Activated B cell treated with CpG ODN at 0.5 μM for 24 hours (primary cell): Measurements from ENCODE around the gene PLEK2. TPM values are rescaled to one million over a fixed set of nuclear protein-coding genes. Genes with fewer than 3 reads are reported as not detected.
"Not testable (repeated sequence)": the region's sequence is repeated elsewhere in the genome, so short reads cannot be mapped to it uniquely, and the experiment has no call there.

Experiments
- ATAC-seq: fragments of 200-7000 bp; cut with Tn5 transposase; one replicate; pipeline ENCODE4 v1.10.0; 2021; ENCODE audit warnings: low read depth, mild to moderate bottlenecking, moderate library complexity
- CTCF ChIA-PET: fragments of 350-600 bp; sonication (Branson Sonifier 250); formaldehyde crosslinking; loops from one replicate; lab custom pipeline; 2021; ENCODE audit warnings: antibody characterized with exemption; lab: Charles Lee
- POLR2A ChIA-PET: fragments of 350-600 bp; sonication (Branson Sonifier 250); formaldehyde crosslinking; loops from one replicate; lab custom pipeline; 2021; ENCODE audit warnings: antibody characterized with exemption; lab: Charles Lee
- DNase-seq: peaks from one replicate; pipeline ENCODE4 v3.0.0; 2022
- H3K27ac Mint-ChIP-seq: one replicate; pipeline ENCODE4 v1.8.0; 2020; ENCODE audit warnings: mixed read lengths
- H3K27me3 Mint-ChIP-seq: one replicate; pipeline ENCODE4 v1.8.0; 2021; ENCODE audit warnings: mixed read lengths
- H3K36me3 Mint-ChIP-seq: one replicate; pipeline ENCODE4 v1.8.0; 2021; ENCODE audit warnings: low read depth, mixed read lengths
- H3K4me1 Mint-ChIP-seq: one replicate; pipeline ENCODE4 v1.8.0; 2021; ENCODE audit warnings: mixed read lengths
- H3K4me3 Mint-ChIP-seq: one replicate; pipeline ENCODE4 v1.8.0; 2020; ENCODE audit warnings: mild to moderate bottlenecking, mixed read lengths
- H3K9me3 Mint-ChIP-seq: one replicate; pipeline ENCODE4 v1.8.0; 2020; ENCODE audit warnings: mixed read lengths
- intact Hi-C: fragments of 100-400 bp; cut with micrococcal nuclease; formaldehyde crosslinking; loops from one replicate; pipeline ENCODE4 v1.15.1; 2024
- total RNA-seq: library from RNA; stranded (reverse); gene quantifications from 2 replicates; pipeline ENCODE4 v1.2.3, GENCODE V29; 2022
- TF ChIP-seq, protein P1 (sequence below): fragments of 200-600 bp; IDR thresholded peaks from one replicate; pipeline ENCODE4 v1.8.0; 2022; ENCODE audit warnings: antibody characterized with exemption, mild to moderate bottlenecking

Gene PLEK2
- total RNA-seq, 1 donor from 2014 or later: not detected

DNA sequence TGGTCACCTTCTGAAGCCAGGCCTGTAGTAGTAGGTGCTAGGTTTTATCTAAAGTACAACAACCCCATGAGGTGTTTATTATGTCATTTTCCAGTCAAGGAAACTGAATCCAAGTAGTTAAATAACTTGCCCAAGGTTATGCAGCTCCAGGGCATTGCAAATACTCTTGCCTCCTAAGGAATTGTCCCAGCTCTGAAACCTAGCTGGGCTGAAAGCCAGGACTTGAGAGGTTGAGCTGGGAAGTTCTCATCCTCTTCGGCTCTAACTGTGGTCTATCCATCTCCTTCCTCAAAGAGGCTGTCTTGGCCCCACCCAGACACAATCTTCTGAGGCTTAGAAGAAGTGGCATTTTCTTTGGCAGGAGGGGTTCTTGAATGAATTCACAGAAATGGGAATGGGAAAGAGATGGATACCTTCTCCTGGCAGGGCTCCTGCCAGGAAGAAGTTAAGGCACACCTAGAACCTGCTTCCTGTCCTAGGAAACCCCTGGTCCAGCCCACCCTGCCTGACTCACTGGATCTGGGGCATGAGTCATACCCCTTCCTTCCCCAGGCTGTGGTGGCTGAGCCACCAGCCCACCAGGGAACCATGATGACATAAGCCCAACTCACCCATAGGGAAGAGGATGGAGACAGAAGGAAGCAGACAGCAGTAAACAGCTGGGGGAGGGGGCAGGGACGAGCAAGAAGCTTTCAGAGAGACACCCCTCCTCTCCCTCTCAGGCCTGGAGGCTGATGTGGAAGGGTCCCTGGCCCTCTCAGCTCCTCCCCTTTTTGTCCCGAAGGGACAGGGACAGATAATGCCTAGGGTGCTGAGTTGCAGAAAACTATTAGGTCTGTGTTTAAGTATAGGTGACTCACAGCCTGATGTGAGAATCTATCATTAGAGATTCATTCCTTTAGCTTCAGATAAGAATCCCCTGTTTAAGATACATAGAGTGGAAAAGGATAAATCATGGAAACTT is 2.1 kb upstream of the PLEK2 start:
- ATAC-seq (peak; percentile 36), DNase-seq (no peak)
- intact Hi-C loops: no loop called here
- TF ChIP-seq, protein P1, sequence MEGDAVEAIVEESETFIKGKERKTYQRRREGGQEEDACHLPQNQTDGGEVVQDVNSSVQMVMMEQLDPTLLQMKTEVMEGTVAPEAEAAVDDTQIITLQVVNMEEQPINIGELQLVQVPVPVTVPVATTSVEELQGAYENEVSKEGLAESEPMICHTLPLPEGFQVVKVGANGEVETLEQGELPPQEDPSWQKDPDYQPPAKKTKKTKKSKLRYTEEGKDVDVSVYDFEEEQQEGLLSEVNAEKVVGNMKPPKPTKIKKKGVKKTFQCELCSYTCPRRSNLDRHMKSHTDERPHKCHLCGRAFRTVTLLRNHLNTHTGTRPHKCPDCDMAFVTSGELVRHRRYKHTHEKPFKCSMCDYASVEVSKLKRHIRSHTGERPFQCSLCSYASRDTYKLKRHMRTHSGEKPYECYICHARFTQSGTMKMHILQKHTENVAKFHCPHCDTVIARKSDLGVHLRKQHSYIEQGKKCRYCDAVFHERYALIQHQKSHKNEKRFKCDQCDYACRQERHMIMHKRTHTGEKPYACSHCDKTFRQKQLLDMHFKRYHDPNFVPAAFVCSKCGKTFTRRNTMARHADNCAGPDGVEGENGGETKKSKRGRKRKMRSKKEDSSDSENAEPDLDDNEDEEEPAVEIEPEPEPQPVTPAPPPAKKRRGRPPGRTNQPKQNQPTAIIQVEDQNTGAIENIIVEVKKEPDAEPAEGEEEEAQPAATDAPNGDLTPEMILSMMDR: no peak
- Mint-ChIP-seq H3K36me3 (no peaks in the 10 kb centered on the region), H3K27ac (no peak overlapping the region), H3K4me1 (peaks cover 15% of the 10 kb centered on the region), H3K4me3 (no peak overlapping the region), H3K27me3 (peaks cover 21% of the 10 kb centered on the region), H3K9me3 (no peaks in the 10 kb centered on the region)
- ChIA-PET CTCF (interaction anchor here (1.1 kb wide), 1 partner anchor 11 kb away, joined by 5 read pairs; no protein-coding TSS in a partner anchor), POLR2A (interaction anchor here (0.6 kb wide), 2 partner anchors 8 to 81 kb away, joined by 3 to 4 read pairs; no protein-coding TSS in a partner anchor)

DNA sequence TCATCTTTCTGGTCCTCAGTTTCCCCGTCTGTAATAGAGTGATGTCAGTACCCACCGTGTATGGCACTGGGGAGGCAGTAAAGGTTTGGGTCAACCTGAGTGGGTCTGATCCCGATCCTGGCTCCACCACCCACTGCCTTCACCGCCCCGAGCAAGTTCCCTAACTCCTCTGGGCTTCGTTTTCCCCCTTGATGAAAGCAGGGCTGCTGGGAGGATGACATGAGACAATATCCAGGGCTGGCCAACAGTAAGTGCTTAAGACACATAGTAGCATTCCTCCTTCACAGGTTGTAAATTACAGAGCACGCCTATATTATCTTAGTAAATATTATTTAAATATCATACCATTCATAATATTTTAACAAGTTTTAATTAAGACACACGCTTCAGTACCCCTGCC is 595 bp downstream of the PLEK2 start:
- ChIA-PET POLR2A (no interaction called here), CTCF (no interaction called here)
- Mint-ChIP-seq H3K4me3 (no peak overlapping the region), H3K4me1 (peaks cover 7% of the 10 kb centered on the region), H3K27me3 (peaks cover 21% of the 10 kb centered on the region), H3K27ac (no peak overlapping the region), H3K9me3 (no peaks in the 10 kb centered on the region), H3K36me3 (no peaks in the 10 kb centered on the region)
- TF ChIP-seq, protein P1: no peak
- no peak for DNase-seq
- intact Hi-C loops: no loop called here
- no peak for ATAC-seq

DNA sequence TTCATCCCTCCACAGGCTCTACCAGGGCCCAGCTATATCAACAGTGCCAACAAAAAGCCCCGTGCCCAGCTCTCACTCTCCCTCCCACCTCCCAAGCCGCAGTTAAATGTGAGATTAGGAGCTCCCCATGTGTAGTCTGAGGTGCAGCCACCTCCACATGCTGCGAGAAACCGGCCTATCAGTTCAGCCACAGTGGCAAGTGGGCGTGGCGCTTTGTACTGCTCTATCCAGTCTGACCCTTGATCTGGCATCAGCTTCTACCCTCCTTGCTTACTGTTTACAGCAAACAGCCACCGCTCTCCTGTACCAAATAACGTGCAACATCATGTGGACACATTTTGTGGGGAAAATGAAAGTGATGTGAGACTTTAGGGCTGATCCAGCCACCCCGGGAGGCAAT is 1.7 kb downstream of the PLEK2 start:
- Mint-ChIP-seq H3K4me1 (peaks cover 2% of the 10 kb centered on the region), H3K27me3 (peaks cover 24% of the 10 kb centered on the region), H3K36me3 (no peaks in the 10 kb centered on the region), H3K4me3 (no peak overlapping the region), H3K27ac (no peak overlapping the region), H3K9me3 (no peaks in the 10 kb centered on the region)
- ATAC-seq (no peak), DNase-seq (no peak)
- ChIA-PET CTCF (no interaction called here), POLR2A (no interaction called here)
- intact Hi-C loops: no loop called here
- TF ChIP-seq, protein P1: no peak

DNA sequence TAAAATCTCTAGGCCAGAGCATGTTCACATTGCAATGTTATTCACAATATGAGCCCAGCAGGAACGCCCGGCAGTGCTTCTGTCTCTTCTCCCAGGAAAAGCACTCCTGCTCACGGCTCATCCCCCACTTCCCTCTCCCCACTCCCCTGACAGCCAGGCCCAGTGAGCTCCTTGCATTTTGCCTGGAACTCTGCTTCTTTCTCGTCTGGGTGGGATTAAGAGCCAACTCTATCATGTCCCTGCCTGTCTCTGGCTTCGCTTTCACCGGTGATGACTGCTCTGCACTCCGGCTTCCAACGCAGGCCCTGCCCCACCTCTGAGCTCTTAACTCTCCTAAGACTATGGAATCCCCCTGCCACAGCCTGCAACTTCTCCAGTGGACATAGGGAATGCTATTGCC is 2.5 kb downstream of the PLEK2 start:
- Mint-ChIP-seq H3K27me3 (peaks cover 24% of the 10 kb centered on the region), H3K9me3 (no peaks in the 10 kb centered on the region), H3K4me3 (no peak overlapping the region), H3K27ac (no peak overlapping the region), H3K4me1 (peaks cover 2% of the 10 kb centered on the region), H3K36me3 (no peaks in the 10 kb centered on the region)
- ChIA-PET CTCF (no interaction called here), POLR2A (no interaction called here)
- TF ChIP-seq, protein P1: no peak
- intact Hi-C loops: no loop called here
- DNase-seq (no peak), ATAC-seq (no peak)

DNA sequence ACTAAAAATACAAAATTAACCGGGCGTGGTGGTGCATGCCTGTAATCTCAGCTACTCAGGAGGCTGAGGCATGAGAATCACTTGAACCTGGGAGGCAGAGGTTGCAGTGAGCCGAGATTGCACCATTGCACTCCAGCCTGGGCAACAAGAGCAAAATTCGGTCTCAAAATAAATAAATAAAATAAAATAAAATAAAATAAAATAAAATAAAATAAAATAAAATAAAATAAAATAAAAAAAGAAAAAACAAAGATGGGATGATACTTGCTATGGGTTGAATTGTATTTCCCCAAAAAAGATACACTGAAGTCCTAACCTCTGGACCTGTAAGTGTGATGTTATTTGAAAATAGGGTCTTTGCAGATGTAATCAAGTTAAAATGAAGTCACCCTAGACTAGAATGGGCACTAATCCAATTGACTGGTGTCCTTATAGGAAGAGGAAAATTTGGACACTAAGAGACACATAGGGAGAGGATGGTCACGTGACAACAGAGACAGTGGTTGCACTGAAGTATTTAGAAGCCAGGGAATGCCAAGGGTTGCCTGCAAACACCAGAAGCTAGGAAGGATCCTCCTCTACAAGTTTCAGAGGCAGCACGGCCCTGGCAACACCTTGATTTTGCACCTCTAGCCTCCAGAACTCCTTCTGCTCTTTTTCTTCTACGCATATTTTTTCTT is 3.7 kb downstream of the PLEK2 start:
- H3K9me3 Mint-ChIP-seq, H3K27ac Mint-ChIP-seq, intact Hi-C loops, H3K4me1 Mint-ChIP-seq, ATAC-seq, CTCF ChIA-PET, H3K36me3 Mint-ChIP-seq, DNase-seq, POLR2A ChIA-PET, H3K4me3 Mint-ChIP-seq: not testable (repeated sequence)
- H3K27me3 Mint-ChIP-seq: peaks cover 24% of the 10 kb centered on the region
